HG03571 (cell line): ENCODE results near the gene AMOT.
"Not testable (repeated sequence)": the region's sequence is repeated elsewhere in the genome, so short reads cannot be mapped to it uniquely, and the experiment has no call there.

Experiments used
- ATAC-seq: cut with Tn5 transposase; IDR thresholded peaks from one replicate; pipeline ENCODE4 v1.9.1; 2021; ENCODE audit not compliant: unreplicated experiment

Gene AMOT

GRCh38 chrX:112840382-112841113, at the start of gene AMOT:
TSS of gene AMOT (minus strand) at chrX:112840831. CDS start at chrX:112823126, 17,705 bp downstream.
- peak; percentile 79 for ATAC-seq

- ATAC-seq: no peak
Measured at GRCh38 chrX:112889400-112889799, 48.8 kb upstream of the AMOT start.

DNA sequence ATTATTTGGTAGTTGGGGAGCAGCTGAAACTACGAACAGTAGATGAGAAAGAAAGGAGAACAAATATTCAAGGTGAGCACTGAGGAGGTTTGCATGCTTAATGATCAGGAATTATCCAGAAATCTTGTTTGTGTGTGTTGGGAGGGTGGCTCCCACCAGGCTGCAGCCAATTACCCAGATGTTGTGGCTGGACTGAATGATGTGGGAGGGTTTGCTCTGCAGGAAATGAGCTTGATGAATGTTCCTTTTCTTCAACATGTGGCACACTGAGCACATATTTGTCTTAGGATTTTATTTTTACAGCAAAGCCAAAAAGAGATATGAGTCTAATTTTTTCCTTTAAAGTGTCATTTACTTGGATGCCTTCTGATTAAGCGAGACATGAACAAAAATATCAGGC, 48.3 kb upstream of the AMOT start:
- no peak for ATAC-seq

GRCh38 chrX:112877771-112878173, 37.1 kb upstream of the AMOT start:
- no peak for ATAC-seq

DNA sequence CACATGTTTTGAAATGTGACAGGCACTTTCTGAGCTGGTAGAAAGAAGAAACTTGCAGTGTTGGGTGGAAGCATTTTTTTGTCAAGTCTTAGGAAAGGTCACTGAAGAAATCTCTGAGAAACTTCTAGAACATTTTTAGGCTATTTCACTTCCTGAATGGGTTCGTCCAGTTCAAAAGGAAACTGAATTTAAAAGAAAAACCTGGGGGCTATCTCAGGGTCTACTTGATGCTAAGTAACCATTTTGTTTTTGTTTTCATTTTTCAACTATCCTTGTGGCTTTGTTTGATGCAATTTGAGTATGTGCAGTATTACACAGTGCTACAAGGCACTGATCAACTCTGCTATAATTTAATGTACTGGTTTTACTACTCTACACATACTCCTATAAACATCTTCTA, 34.0 kb upstream of the AMOT start:
- no peak for ATAC-seq

DNA sequence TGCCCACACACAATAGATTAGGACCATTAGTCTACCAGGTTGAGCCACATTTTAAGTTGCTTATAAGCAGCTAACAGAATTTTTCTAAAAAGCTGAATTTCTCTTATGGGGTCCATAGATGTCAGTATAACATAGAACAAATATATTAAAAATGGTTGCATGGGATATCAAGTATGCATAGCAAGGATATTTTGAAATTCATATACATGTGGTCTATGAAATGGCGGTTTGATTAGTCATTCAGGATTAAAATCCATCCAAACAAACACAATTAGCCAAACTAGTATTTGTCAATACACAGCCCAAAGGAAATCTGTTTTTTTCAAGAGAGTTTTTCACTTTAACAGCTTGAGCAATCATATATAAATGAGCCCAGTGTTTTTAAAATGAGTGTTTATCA, 33.5 kb upstream of the AMOT start:
- ATAC-seq: no peak

- ATAC-seq: no peak
Measured at GRCh38 chrX:112868586-112868985, 28.0 kb upstream of the AMOT start.

- ATAC-seq: no peak
Measured at GRCh38 chrX:112867570-112867969, 26.9 kb upstream of the AMOT start.

DNA sequence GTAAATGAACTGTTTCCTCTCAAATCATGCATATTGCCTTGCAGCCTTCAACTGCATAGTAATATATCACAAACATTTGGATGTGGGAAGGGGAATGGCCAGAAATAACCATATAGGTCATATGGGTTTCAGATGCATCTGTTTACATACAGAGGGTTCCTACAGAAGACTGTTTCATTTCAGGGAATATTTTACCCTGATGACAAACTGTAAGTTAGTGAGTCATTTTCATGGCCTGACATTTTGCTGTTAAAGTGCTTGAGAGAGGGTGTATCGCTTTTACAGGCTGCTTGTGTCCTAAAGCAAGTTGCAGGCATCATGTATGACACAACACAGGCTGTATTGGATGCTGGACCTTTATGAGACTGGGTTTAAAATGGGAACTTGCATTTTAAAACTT, 25.5 kb upstream of the AMOT start:
- ATAC-seq: no peak

DNA sequence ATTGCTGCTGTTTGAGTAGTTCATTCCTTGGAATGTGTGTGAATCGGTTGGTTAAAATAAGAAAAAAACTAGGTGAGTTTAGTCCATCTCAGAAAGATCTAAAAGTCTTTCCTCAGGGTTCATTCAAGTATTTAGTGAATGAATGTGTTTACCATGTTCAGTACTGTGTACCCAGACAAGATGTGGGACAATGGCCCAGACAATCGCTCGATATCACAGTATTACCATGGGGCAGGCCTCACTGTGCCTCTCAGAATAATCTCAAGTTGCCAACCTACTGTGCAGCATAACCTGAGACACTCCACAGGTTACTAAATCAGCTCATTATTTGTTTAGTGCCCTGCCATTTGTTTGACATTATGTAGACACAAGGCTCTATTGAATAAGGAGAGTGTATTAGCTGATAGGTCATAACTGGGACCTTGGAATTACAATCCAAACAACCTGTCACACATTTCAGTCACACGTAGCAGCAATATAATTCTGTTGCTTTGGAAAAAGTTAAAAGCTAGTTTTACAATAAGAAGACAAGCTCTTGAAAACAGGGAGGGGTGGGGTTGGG, 24.9 kb upstream of the AMOT start:
- ATAC-seq: no peak

GRCh38 chrX:112863850-112864249, 23.2 kb upstream of the AMOT start:
- ATAC-seq: no peak

DNA sequence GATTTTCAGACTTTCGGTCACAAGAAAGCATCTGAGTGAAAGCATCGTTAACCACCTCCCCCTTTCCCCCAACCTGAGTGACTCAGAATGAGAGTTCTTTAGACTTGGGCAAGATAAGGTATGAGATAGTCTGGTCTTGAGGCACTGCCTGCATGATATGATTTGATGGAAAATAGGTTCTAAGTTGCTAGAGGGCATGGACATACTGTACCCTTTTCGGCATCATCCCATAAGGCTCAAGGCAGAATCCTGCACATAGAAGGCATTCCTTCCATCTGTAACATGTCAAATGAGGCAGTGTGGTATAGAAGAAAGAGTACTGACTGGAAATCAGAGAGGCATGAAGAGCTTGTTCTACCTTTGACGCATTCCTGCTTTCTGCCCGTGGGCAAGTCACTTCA, 16.8 kb upstream of the AMOT start:
- ATAC-seq: no peak

GRCh38 chrX:112854901-112855300, 14.3 kb upstream of the AMOT start:
- ATAC-seq: not testable (repeated sequence)

- no peak for ATAC-seq
Measured at GRCh38 chrX:112852851-112853250, 12.2 kb upstream of the AMOT start.

DNA sequence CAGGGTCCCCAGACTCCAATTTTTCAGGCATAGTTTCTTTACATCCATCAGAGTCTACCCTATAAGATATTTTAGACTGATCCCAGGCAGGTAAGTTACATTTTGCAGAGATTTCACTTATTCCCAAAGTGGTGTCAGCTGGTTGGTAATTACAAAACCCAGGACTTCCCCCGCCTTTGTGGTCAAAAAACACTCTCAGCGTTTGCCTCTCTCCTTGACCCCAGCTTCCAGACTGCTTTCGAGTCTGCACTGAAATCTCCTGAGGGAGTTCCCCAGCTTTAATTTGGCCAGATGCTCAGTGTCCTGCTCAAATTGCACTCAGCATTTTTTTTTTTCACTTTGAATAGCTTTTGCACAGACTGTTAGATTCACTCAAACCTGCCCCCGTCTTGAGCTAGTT, 11.2 kb upstream of the AMOT start:
- ATAC-seq: peak; percentile 58

- peak; percentile 87 for ATAC-seq
Measured at GRCh38 chrX:112851161-112851779, 10.6 kb upstream of the AMOT start.

GRCh38 chrX:112849016-112849415, 8.4 kb upstream of the AMOT start:
- ATAC-seq: no peak

DNA sequence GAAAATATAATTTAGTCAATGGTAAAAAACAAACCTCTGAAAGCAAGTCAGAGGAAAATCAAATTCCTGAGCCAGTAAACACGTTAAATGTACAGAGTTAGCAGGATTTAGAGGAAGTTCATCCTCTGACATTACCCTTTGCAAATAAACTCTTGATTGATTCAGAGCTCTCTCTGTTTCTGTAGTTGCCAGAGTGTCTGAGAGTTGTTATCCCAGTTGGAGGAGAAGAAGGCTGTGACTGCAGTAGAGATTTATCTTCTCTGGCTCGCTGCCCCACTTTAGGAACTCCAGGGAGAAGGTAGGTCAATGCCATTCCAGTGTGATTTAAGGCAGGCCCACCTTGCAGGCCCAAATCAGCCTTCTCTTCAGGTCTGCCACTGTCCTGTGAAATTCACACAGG, 6.2 kb upstream of the AMOT start:
- ATAC-seq: no peak

GRCh38 chrX:112846187-112846586, 5.6 kb upstream of the AMOT start:
- no peak for ATAC-seq

DNA sequence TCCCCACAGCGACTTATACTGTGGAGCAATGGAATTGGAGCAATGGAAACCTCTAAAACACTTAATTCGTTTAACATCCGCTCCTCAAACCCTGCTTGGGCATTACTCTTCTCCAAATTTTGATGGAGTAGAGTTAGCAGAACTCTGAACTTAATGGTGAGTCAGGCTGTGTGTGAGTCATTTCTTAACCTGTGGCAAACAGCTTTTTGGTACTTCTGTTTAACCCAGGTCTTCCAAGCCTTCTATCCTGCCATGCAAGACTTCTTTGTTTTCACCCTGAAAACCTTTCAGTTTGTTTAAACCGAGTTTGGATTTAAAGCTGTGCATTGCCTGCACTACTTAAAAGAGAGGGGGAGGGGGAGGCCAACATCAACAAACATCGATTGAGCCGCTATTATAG, 3.6 kb upstream of the AMOT start:
- ATAC-seq: no peak

DNA sequence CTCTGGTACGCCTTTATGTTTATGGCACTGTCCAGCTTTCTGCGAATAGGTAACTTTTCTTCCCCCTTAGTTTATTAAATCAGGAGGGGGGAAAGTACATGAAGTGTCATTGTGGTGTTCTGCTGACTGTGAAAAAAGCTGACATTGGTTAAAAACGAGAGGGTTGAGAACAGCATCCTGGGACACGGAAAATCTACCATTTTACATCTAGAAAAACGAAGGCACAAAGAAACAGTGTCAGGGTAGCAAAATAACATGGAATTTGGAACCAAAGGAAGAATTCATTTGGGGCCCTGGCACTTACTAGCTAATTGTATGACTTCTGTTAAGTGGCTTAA, 1.2 kb upstream of the AMOT start:
- ATAC-seq: no peak

DNA sequence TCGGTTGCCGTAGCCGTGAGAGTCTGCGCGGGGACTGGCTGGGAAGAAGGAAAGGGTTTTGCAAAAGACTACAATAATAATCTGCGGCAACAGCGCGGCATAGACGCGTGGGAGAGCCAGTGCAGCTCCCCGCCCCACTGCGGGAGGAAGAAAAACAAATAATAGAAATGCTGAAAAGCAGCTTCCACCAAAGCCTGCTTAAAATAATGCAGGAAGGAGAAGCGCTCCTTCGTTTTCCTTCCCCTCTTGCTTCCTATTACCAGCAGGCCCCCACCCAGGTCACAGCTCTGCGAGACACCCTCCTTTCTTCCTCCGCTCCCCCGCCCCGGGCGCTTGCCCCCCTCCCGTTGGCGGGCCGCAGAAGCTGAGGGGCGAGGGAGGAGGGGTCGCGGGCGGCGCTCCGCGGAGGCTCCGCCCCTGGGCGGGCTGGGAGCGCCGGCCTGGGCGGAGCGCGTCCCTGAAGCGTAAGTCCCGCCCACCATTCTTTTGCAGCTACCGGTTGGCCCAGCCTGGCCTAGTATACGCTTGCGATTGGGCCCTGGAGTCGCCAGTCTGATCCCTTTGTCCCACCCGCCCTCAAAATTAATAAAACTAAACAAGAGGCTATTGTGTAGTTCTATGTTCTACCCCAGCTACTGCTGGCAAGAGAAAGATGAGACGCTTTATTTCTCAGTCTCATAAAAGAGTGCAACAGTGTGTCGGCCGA, 636 bp upstream of the AMOT start:
- peak; percentile 93 for ATAC-seq
